Activated naive CD4-positive, alpha-beta T cell treated with anti-CD3 and anti-CD28 coated beads, Interleukin-2, amount 50 U/mL, for 24 hours (primary cell): ENCODE measurements around the gene CNBP.
"Not testable (repeated sequence)": the region's sequence is repeated elsewhere in the genome, so short reads cannot be mapped to it uniquely, and the experiment has no call there.

Experiments
- H3K27ac Mint-ChIP-seq: one replicate; pipeline ENCODE4 v1.8.0; 2021; ENCODE audit warnings: mild to moderate bottlenecking, mixed read lengths
- H3K27me3 Mint-ChIP-seq: one replicate; pipeline ENCODE4 v1.8.0; 2021; ENCODE audit warnings: mixed read lengths
- H3K36me3 Mint-ChIP-seq: one replicate; pipeline ENCODE4 v1.8.0; 2021; ENCODE audit warnings: mixed read lengths
- H3K4me1 Mint-ChIP-seq: one replicate; pipeline ENCODE4 v1.8.0; 2021; ENCODE audit warnings: mixed read lengths
- H3K4me3 Mint-ChIP-seq: one replicate; pipeline ENCODE4 v1.8.0; 2021; ENCODE audit warnings: mild to moderate bottlenecking, mixed read lengths
- H3K9me3 Mint-ChIP-seq: one replicate; pipeline ENCODE4 v1.8.0; 2021; ENCODE audit warnings: mixed read lengths

The CNBP gene

GRCh38 chr3:129164500-129164899 lies 19.2 kb downstream of the CNBP start:
- Mint-ChIP-seq H3K36me3 (peaks cover 9% of the 10 kb centered on the region), H3K9me3 (no peaks in the 10 kb centered on the region), H3K4me1 (peaks cover 28% of the 10 kb centered on the region), H3K27me3 (no peaks in the 10 kb centered on the region), H3K4me3 (no peak overlapping the region), H3K27ac (no peak overlapping the region)

GRCh38 chr3:129162729-129163579 lies 20.7 kb downstream of the CNBP start:
- no peaks in the 10 kb centered on the region for H3K9me3 Mint-ChIP-seq
- H3K4me3 Mint-ChIP-seq, result peak overlapping the region; percentile 95
- no peaks in the 10 kb centered on the region for H3K27me3 Mint-ChIP-seq
- H3K27ac Mint-ChIP-seq, result peak overlapping the region; percentile 30
- peaks cover 9% of the 10 kb centered on the region for H3K36me3 Mint-ChIP-seq
- H3K4me1 Mint-ChIP-seq, result peaks cover 34% of the 10 kb centered on the region

GRCh38 chr3:129161860-129162271 lies 21.8 kb downstream of the CNBP start:
- Mint-ChIP-seq H3K27me3 (no peaks in the 10 kb centered on the region), H3K4me1 (peaks cover 34% of the 10 kb centered on the region), H3K36me3 (peaks cover 6% of the 10 kb centered on the region)

GRCh38 chr3:129160891-129161859 lies 22.5 kb downstream of the CNBP start, which contains the start of gene ISY1:
Gene ISY1 (minus strand): TSS chr3:129161063. CDS start chr3:129160975, 88 bp downstream.
- H3K9me3 Mint-ChIP-seq, result no peaks in the 10 kb centered on the region
- H3K27ac Mint-ChIP-seq, result peak within 1 kb of the TSS; percentile 99
- peak within 1 kb of the TSS; percentile 95 for H3K4me3 Mint-ChIP-seq
- H3K4me1 Mint-ChIP-seq, result peaks cover 34% of the 10 kb centered on the region
- no peaks in the 10 kb centered on the region for H3K27me3 Mint-ChIP-seq
- peaks cover 4% of the 10 kb centered on the region for H3K36me3 Mint-ChIP-seq

More at GRCh38 chr3:129161860-129162271, 21.8 kb downstream of the CNBP start:
- no peaks in the 10 kb centered on the region for H3K9me3 Mint-ChIP-seq
- H3K27ac Mint-ChIP-seq, result peak overlapping the region; percentile 99
- H3K4me3 Mint-ChIP-seq, result peak overlapping the region; percentile 95

GRCh38 chr3:129144786-129145185 lies 38.9 kb downstream of the CNBP start:
- H3K36me3 Mint-ChIP-seq, result peaks cover 8% of the 10 kb centered on the region
- H3K9me3 Mint-ChIP-seq, result no peaks in the 10 kb centered on the region
- H3K27me3 Mint-ChIP-seq, result no peaks in the 10 kb centered on the region
- H3K27ac Mint-ChIP-seq, result no peak overlapping the region
- no peak overlapping the region for H3K4me3 Mint-ChIP-seq
- H3K4me1 Mint-ChIP-seq, result peaks cover 7% of the 10 kb centered on the region

- not testable (repeated sequence) for H3K27ac Mint-ChIP-seq, H3K27me3 Mint-ChIP-seq, H3K36me3 Mint-ChIP-seq, H3K4me3 Mint-ChIP-seq, H3K4me1 Mint-ChIP-seq, H3K9me3 Mint-ChIP-seq
Measured at GRCh38 chr3:129141011-129141410, 42.7 kb downstream of the CNBP start.

- Mint-ChIP-seq H3K27ac (no peak overlapping the region), H3K27me3 (no peaks in the 10 kb centered on the region), H3K4me3 (no peak overlapping the region), H3K9me3 (no peaks in the 10 kb centered on the region), H3K4me1 (no peaks in the 10 kb centered on the region), H3K36me3 (peaks cover 2% of the 10 kb centered on the region)
Measured at GRCh38 chr3:129139911-129140310, 43.8 kb downstream of the CNBP start.

- peaks cover 22% of the 10 kb centered on the region for H3K4me1 Mint-ChIP-seq
- H3K4me3 Mint-ChIP-seq, H3K27ac Mint-ChIP-seq, H3K27me3 Mint-ChIP-seq, H3K9me3 Mint-ChIP-seq, H3K36me3 Mint-ChIP-seq: not testable (repeated sequence)
Measured at GRCh38 chr3:129136275-129136674, 47.4 kb downstream of the CNBP start.

- no peak overlapping the region for H3K4me3 Mint-ChIP-seq
- no peaks in the 10 kb centered on the region for H3K9me3 Mint-ChIP-seq
Measured at GRCh38 chr3:129132097-129132866, 51.4 kb downstream of the CNBP start.

GRCh38 chr3:129131465-129132088 lies 52.1 kb downstream of the CNBP start:
- Mint-ChIP-seq H3K4me1 (peaks cover 27% of the 10 kb centered on the region), H3K4me3 (no peak overlapping the region), H3K36me3 (peaks cover 18% of the 10 kb centered on the region), H3K27ac (peak overlapping the region; percentile 39), H3K27me3 (no peaks in the 10 kb centered on the region), H3K9me3 (no peaks in the 10 kb centered on the region)

More at GRCh38 chr3:129132097-129132866, 51.4 kb downstream of the CNBP start:
- peaks cover 16% of the 10 kb centered on the region for H3K36me3 Mint-ChIP-seq
- no peaks in the 10 kb centered on the region for H3K27me3 Mint-ChIP-seq
- H3K4me1 Mint-ChIP-seq, result peaks cover 24% of the 10 kb centered on the region
- H3K27ac Mint-ChIP-seq, result peak overlapping the region; percentile 46

- Mint-ChIP-seq H3K27me3 (no peaks in the 10 kb centered on the region), H3K9me3 (no peaks in the 10 kb centered on the region), H3K4me1 (peaks cover 27% of the 10 kb centered on the region), H3K4me3 (no peak overlapping the region), H3K27ac (no peak overlapping the region), H3K36me3 (peaks cover 18% of the 10 kb centered on the region)
Measured at GRCh38 chr3:129130291-129130813, 53.3 kb downstream of the CNBP start.

GRCh38 chr3:129128357-129129155 lies 55.1 kb downstream of the CNBP start:
- peaks cover 16% of the 10 kb centered on the region for H3K36me3 Mint-ChIP-seq
- H3K9me3 Mint-ChIP-seq, result no peaks in the 10 kb centered on the region
- H3K27me3 Mint-ChIP-seq, result no peaks in the 10 kb centered on the region
- no peak overlapping the region for H3K27ac Mint-ChIP-seq
- H3K4me3 Mint-ChIP-seq, result no peak overlapping the region
- peaks cover 27% of the 10 kb centered on the region for H3K4me1 Mint-ChIP-seq

GRCh38 chr3:129126726-129127280 lies 56.9 kb downstream of the CNBP start:
- H3K9me3 Mint-ChIP-seq, result no peaks in the 10 kb centered on the region
- no peak overlapping the region for H3K4me3 Mint-ChIP-seq
- peak overlapping the region; percentile 38 for H3K27ac Mint-ChIP-seq
- H3K36me3 Mint-ChIP-seq, result peaks cover 12% of the 10 kb centered on the region
- H3K27me3 Mint-ChIP-seq, result no peaks in the 10 kb centered on the region
- H3K4me1 Mint-ChIP-seq, result peaks cover 22% of the 10 kb centered on the region
